HepG2 (cell line): ENCODE measurements around the gene SPATA32. TPM values are rescaled to one million over a fixed set of nuclear protein-coding genes. Genes with fewer than 3 reads are reported as not detected.

Source experiments
- ATAC-seq: fragments of 200-7000 bp; cut with Tn5 transposase; 3 replicates; pipeline ENCODE4 v1.9.1; 2020; ENCODE audit warnings: mild to moderate bottlenecking, moderate library complexity
- BruUV-seq: library from RNA; stranded (reverse); fragments of 400-500 nt; replicated peaks from 2 replicates; lab custom pipeline; 2021; lab: Mats Ljungman, UMichigan
- CTCF ChIA-PET: fragments of 300-600 bp; formaldehyde crosslinking; extraction: SDS; loops from one replicate; lab custom pipeline; 2021; ENCODE audit warnings: low total read pairs, inconsistent platforms, low intra/inter-chr PET ratio; lab: Yijun Ruan, JAX
- POLR2A ChIA-PET: fragments of 350-600 bp; sonication (Branson Sonifier 250); formaldehyde crosslinking; loops from one replicate; lab custom pipeline; 2020; ENCODE audit warnings: antibody characterized with exemption, inconsistent platforms; lab: Yijun Ruan, JAX
- DNase-seq: peaks from one replicate; pipeline ENCODE4 v3.0.0-alpha.2; 2015; ENCODE audit warnings: low spot score
- FAIRE-seq: peaks from 3 replicates; lab custom pipeline; 2011; peaks lifted over from hg19 to GRCh38; lab: Jason Lieb, UNC
- H2AFZ ChIP-seq: one replicate; pipeline ENCODE4 v1.6.1; 2011; ENCODE audit warnings: low read length, inconsistent platforms
- H3K27ac ChIP-seq: fragments of 300-600 bp; 3 replicates; pipeline ENCODE4 v1.8.0; 2011; ENCODE audit warnings: mixed run types, mild to moderate bottlenecking, mixed read lengths, low read length, inconsistent platforms; ENCODE audit not compliant: insufficient read depth; ENCODE audit errors: extremely low read length
- H3K27me3 ChIP-seq, 2 experiments: fragments of 200-600 bp in 1 of 2; 2 replicates in 1 of 2; 3 replicates in 1 of 2; pipeline versions ENCODE4 v1.6.0 to v1.8.0; 2011; ENCODE audit warnings: low read length in 2 of 2, mild to moderate bottlenecking in 2 of 2, moderate library complexity in 2 of 2, inconsistent platforms in 1 of 2; ENCODE audit not compliant: insufficient read depth in 2 of 2, control insufficient read depth in 1 of 2
- H3K36me3 ChIP-seq, 2 experiments: fragments of 200-600 bp in 1 of 2; replicated peaks in 1 of 2; 2 replicates in 1 of 2; 3 replicates in 1 of 2; pipeline versions ENCODE4 v1.5.1 to v1.8.0; 2011; ENCODE audit warnings: low read length in 2 of 2, inconsistent platforms in 1 of 2; ENCODE audit not compliant: insufficient read depth in 2 of 2, control insufficient read depth in 1 of 2
- H3K4me1 ChIP-seq: 2 replicates; pipeline ENCODE4 v1.5.1; 2012; ENCODE audit warnings: low read length, inconsistent platforms; ENCODE audit not compliant: insufficient read depth
- H3K4me2 ChIP-seq: 2 replicates; pipeline ENCODE4 v1.6.0; 2011; ENCODE audit warnings: low read depth, low read length, inconsistent platforms
- H3K4me3 ChIP-seq, 3 experiments: fragments of 200-600 bp in 1 of 3; sonication (generic), shearing (Covaris generic) in 1 of 3; replicated peaks in 1 of 3; 2 replicates each; pipeline ENCODE4 v1.5.1; 2011 to 2016; ENCODE audit warnings: low read length in 3 of 3, inconsistent platforms in 2 of 3, low read depth in 2 of 3, mild to moderate bottlenecking in 2 of 3, control low read depth in 1 of 3, mixed read lengths in 1 of 3; ENCODE audit not compliant: insufficient read depth in 1 of 3
- H3K79me2 ChIP-seq: one replicate; pipeline ENCODE4 v1.6.1; 2011; ENCODE audit warnings: low read length, inconsistent platforms; ENCODE audit not compliant: insufficient read depth
- H3K9ac ChIP-seq: 2 replicates; pipeline ENCODE4 v1.6.0; 2011; ENCODE audit warnings: mild to moderate bottlenecking, low read depth, low read length, inconsistent platforms; ENCODE audit not compliant: insufficient read depth
- H3K9me3 ChIP-seq: 2 replicates; pipeline ENCODE4 v1.5.1; 2012; ENCODE audit warnings: mild to moderate bottlenecking, low read length
- H4K20me1 ChIP-seq: 2 replicates; pipeline ENCODE4 v1.6.0; 2011; ENCODE audit warnings: inconsistent platforms, mild to moderate bottlenecking, low read length, moderate library complexity; ENCODE audit not compliant: insufficient read depth
- CTCF ChIP-seq: sonication (generic); formaldehyde crosslinking; IDR thresholded peaks from 2 replicates; pipeline ENCODE4 v1.5.0; 2020; ENCODE audit warnings: mild to moderate bottlenecking, missing genetic modification reagents, moderate library complexity
- HCFC1 ChIP-seq: fragments of 150-350 bp; IDR thresholded peaks from 2 replicates; pipeline ENCODE4 v1.6.1; 2014; ENCODE audit warnings: low read depth, low read length
- HNF4A ChIP-seq: sonication (generic); formaldehyde crosslinking; IDR thresholded peaks from 2 replicates; pipeline ENCODE4 v1.4.0; 2020; ENCODE audit warnings: missing genetic modification reagents
- NFYC ChIP-seq: IDR thresholded peaks from 2 replicates; pipeline ENCODE4 v1.6.1; 2016; ENCODE audit warnings: missing genetic modification reagents, missing compliant biosample characterization
- SP4 ChIP-seq: sonication (generic); formaldehyde crosslinking; IDR thresholded peaks from 2 replicates; pipeline ENCODE4 v1.8.1; 2023; ENCODE audit warnings: mild to moderate bottlenecking, missing genetic modification reagents
- SYNCRIP ChIP-seq: fragments of 200-400 bp; formaldehyde crosslinking; IDR thresholded peaks from 2 replicates; pipeline ENCODE4 v1.6.1; 2018; ENCODE audit warnings: mild to moderate bottlenecking, low read depth, low read length; ENCODE audit not compliant: insufficient read depth
- TCF7L2 ChIP-seq: IDR thresholded peaks from 2 replicates; pipeline ENCODE4 v1.6.1; 2011; ENCODE audit warnings: mild to moderate bottlenecking, low read depth, low read length, moderate library complexity
- THAP9 ChIP-seq: sonication (generic); formaldehyde crosslinking; IDR thresholded peaks from 2 replicates; pipeline ENCODE4; 2020; ENCODE audit warnings: missing genetic modification reagents, mild to moderate bottlenecking, borderline replicate concordance
- ZBTB4 ChIP-seq: sonication (generic); formaldehyde crosslinking; IDR thresholded peaks from 2 replicates; pipeline ENCODE4 v1.4.0; 2020; ENCODE audit warnings: missing genetic modification reagents, mild to moderate bottlenecking, borderline replicate concordance
- ZNF124 ChIP-seq: sonication (generic); formaldehyde crosslinking; IDR thresholded peaks from 2 replicates; pipeline ENCODE4 v1.4.0; 2020; ENCODE audit warnings: missing genetic modification reagents
- ZNF510 ChIP-seq: sonication (generic); formaldehyde crosslinking; IDR thresholded peaks from 2 replicates; pipeline ENCODE4 v1.4.0; 2020; ENCODE audit warnings: low read depth, mild to moderate bottlenecking, missing genetic modification reagents
- ZNF605 ChIP-seq: sonication (generic); formaldehyde crosslinking; IDR thresholded peaks from 2 replicates; pipeline ENCODE4 v1.8.0; 2022; ENCODE audit warnings: mild to moderate bottlenecking, missing genetic modification reagents
- ZNF615 ChIP-seq: sonication (generic); formaldehyde crosslinking; IDR thresholded peaks from 2 replicates; pipeline ENCODE4 v1.5.0; 2020; ENCODE audit warnings: mild to moderate bottlenecking, missing genetic modification reagents, borderline replicate concordance
- ZNF703 ChIP-seq: sonication (generic); formaldehyde crosslinking; IDR thresholded peaks from 2 replicates; pipeline ENCODE4 v1.5.1; 2020; ENCODE audit warnings: missing genetic modification reagents, mild to moderate bottlenecking, moderate library complexity, borderline replicate concordance
- WGBS: methylation state at CpG from one replicate; pipeline ENCODE4 v1.1.6; 2017; ENCODE audit warnings: low lambda C conversion rate; 5-methylcytosine and 5-hydroxymethylcytosine counted together
- in situ Hi-C: cut with HindIII; loops from 2 replicates; pipeline ENCODE4 v1.10.0; 2017; ENCODE audit warnings: low pct_unique_long_range_greater_than_20kb; ENCODE audit not compliant: extremely low pct_ligation_motif_present
- intact Hi-C: fragments of 100-400 bp; cut with micrococcal nuclease; formaldehyde crosslinking; loops from one replicate; pipeline ENCODE4 v1.10.0; 2022; ENCODE audit not compliant: unreplicated experiment
- polyA plus RNA-seq, 8 experiments: library from polyadenylated mRNA; depleted of rRNA in 3 of 8; stranded (reverse) in 7 of 8; unstranded in 1 of 8; fragments of >200 nt; fragmentation: Illumina TruSeq in 4 of 8; extraction: Trizol in 4 of 8; gene quantifications; 2 replicates each; pipeline versions ENCODE4 v1.2.1 to v1.2.3, GENCODE V29; 2011 to 2016; ENCODE audit warnings: low read depth in 4 of 8, missing spikeins in 1 of 8, mixed read lengths in 1 of 8; ENCODE audit not compliant: insufficient read depth in 1 of 8
- total RNA-seq, 5 experiments: library from RNA; depleted of rRNA; stranded (reverse); fragments of >200 nt; fragmentation: Illumina TruSeq; extraction: Trizol; gene quantifications; 2 replicates each; pipeline ENCODE4 v1.2.3, GENCODE V29; 2016; ENCODE audit warnings: low read depth in 1 of 5

Gene SPATA32
- total and polyA plus RNA-seq, 2 of the 13 experiments (the other 11 are each of a cell fraction or from before 2014, with no cell fraction given) = not detected

GRCh38 chr17:45311401-45311759 is 49.5 kb upstream of the SPATA32 start (continued):
- TF ChIP-seq THAP9 (CRISPR knock-in tag) (no peak), CTCF (peak; percentile 38)

GRCh38 chr17:45310380-45311324 is 48.8 kb upstream of the SPATA32 start:
- peaks cover 79% of the 10 kb centered on the region for H3K79me2 ChIP-seq
- no peaks in the 10 kb centered on the region for H3K27me3 ChIP-seq
- CTCF ChIA-PET = no interaction called here
- intact Hi-C loops (loop anchor here (5.0 kb wide), 1 partner anchor 62 kb away; no protein-coding TSS in a partner anchor), in situ Hi-C loops (no loop called here)
- no peak for DNase-seq
- no peak for ATAC-seq
- H3K4me3 ChIP-seq = no peak overlapping the region
- peak overlapping the region; percentile 75; the same call in 1 of the 2 replicates for H3K4me2 ChIP-seq
- H3K36me3 ChIP-seq = no peaks in the 10 kb centered on the region
- peaks cover 69% of the 10 kb centered on the region for H3K4me1 ChIP-seq
- FAIRE-seq = no peak
- H4K20me1 ChIP-seq = no peaks in the 10 kb centered on the region
- POLR2A ChIA-PET = interaction anchor here (2.9 to 3.6 kb wide), 2 partner anchors 17 to 34 kb away, joined by 14 to 28 read pairs; no protein-coding TSS in a partner anchor
- no TSS peak for BruUV-seq
- H3K9ac ChIP-seq = no peak overlapping the region
- 58% methylated on average over 3 of the region's 3 CpGs for WGBS
- no peaks in the 10 kb centered on the region for H3K9me3 ChIP-seq
- no peak overlapping the region for H3K27ac ChIP-seq
- no peak overlapping the region for H2AFZ ChIP-seq
- TF ChIP-seq ZNF510 (CRISPR knock-in tag) (no peak), ZNF124 (CRISPR knock-in tag) (no peak), SYNCRIP (no peak), ZNF703 (CRISPR knock-in tag) (no peak), ZNF615 (no peak), SP4 (CRISPR knock-in tag) (no peak), TCF7L2 (no peak), HNF4A (CRISPR knock-in tag) (no peak), ZBTB4 (CRISPR knock-in tag) (no peak), HCFC1 (no peak), NFYC (no peak), ZNF605 (CRISPR knock-in tag) (no peak)
